Upper lobe of left lung (tissue), 4 donors: Measurements from ENCODE around the gene CLCNKB.

Source experiments
- POLR2A ChIP-seq, 4 donors: fragments of 450-650 bp; IDR thresholded peaks; one replicate each; pipeline ENCODE4 v1.5.1; 2016 to 2017; ENCODE audit warnings: antibody characterized with exemption in 4 of 4, mild to moderate bottlenecking in 2 of 4
- TF ChIP-seq, protein P1 (sequence below), 6 experiments: fragments of 450-650 bp in 4 of 6; fragments of 200-600 bp in 2 of 6; sonication (generic) in 2 of 6; IDR thresholded peaks; one replicate each; pipeline ENCODE4 v1.5.1; 2016 to 2019; ENCODE audit warnings: antibody characterized with exemption in 6 of 6

DNA sequence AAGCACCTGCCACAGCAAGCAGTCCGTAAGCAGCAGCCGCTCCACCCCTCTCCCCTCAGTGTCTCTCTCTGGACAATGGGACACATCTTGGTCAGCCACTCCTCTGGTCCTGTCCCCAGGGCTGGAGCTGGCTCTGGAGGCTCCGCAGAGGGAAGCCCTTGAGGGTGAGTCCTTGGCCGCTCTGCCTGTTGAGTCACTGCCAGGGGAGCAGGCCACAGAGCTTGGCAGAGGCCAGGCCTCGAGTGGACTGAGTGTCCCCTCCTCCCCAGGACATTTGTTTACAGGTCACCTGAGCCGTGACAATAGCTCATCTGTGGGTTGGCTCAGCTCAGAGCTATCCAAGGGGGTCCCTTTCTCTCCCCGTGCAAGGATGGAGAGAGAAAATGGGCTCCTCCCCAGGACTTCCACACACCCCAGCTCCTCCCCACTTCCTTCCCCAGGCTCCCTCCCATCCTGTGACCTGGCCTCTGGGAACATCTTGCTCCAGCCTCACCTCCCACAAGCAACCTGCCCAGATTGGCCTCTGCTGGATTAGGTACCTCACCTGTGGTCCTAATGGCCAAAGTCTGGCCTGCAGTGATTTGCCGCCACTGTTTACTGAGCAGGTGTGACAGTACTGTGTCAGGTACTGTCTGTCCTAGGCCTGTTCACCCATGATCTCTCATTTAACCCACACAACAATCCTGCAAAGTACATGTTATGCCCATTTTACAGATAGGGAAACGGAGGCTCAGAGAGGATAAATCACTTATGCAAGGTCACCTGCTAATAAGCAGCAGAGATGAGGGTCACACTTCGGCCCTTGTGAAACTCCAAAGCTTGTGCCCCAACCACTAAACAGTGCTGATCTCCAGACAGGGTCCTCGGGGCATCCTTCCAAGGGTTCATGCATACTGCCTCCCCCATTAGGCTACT lies 25.0 kb downstream of the CLCNKB start:
- no peak for TF ChIP-seq POLR2A (IDR thresholded peaks at IDR 0.05)
- TF ChIP-seq, protein P1, sequence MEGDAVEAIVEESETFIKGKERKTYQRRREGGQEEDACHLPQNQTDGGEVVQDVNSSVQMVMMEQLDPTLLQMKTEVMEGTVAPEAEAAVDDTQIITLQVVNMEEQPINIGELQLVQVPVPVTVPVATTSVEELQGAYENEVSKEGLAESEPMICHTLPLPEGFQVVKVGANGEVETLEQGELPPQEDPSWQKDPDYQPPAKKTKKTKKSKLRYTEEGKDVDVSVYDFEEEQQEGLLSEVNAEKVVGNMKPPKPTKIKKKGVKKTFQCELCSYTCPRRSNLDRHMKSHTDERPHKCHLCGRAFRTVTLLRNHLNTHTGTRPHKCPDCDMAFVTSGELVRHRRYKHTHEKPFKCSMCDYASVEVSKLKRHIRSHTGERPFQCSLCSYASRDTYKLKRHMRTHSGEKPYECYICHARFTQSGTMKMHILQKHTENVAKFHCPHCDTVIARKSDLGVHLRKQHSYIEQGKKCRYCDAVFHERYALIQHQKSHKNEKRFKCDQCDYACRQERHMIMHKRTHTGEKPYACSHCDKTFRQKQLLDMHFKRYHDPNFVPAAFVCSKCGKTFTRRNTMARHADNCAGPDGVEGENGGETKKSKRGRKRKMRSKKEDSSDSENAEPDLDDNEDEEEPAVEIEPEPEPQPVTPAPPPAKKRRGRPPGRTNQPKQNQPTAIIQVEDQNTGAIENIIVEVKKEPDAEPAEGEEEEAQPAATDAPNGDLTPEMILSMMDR (IDR thresholded peaks at IDR 0.05), result no peak
